GM23248 (cell line): Measurements from ENCODE around the gene CLN3. TPM values are rescaled to one million over a fixed set of nuclear protein-coding genes. Genes with fewer than 3 reads are reported as not detected.

Experiments used
- DNase-seq: peaks from one replicate; pipeline ENCODE4 v3.0.0-alpha.2; 2015
- H2AFZ ChIP-seq: fragments of 200-600 bp; sonication (generic); 2 replicates; pipeline ENCODE4 v1.6.1; 2016; ENCODE audit warnings: antibody characterized with exemption
- H3F3A ChIP-seq: fragments of 200-600 bp; sonication (generic); 2 replicates; pipeline ENCODE4 v1.6.1; 2016; ENCODE audit warnings: mild to moderate bottlenecking, antibody characterized with exemption, mixed run types; ENCODE audit not compliant: insufficient read depth
- H3K27ac ChIP-seq: fragments of 200-600 bp; sonication (generic); 2 replicates; pipeline ENCODE4 v1.5.1; 2016; ENCODE audit warnings: mild to moderate bottlenecking
- H3K27me3 ChIP-seq: fragments of 200-600 bp; sonication (generic); replicated peaks from 2 replicates; pipeline ENCODE4 v1.6.1; 2016; ENCODE audit warnings: mild to moderate bottlenecking; ENCODE audit not compliant: insufficient read depth
- H3K36me3 ChIP-seq: fragments of 200-600 bp; sonication (generic); 2 replicates; pipeline ENCODE4 v1.6.1; 2016; ENCODE audit warnings: low read depth, mild to moderate bottlenecking
- H3K4me1 ChIP-seq: fragments of 200-600 bp; sonication (generic); 2 replicates; pipeline ENCODE4 v1.6.1; 2016; ENCODE audit warnings: mild to moderate bottlenecking; ENCODE audit not compliant: insufficient read depth
- H3K4me2 ChIP-seq: fragments of 200-600 bp; sonication (generic); one replicate; pipeline ENCODE4 v1.6.1; 2016; ENCODE audit warnings: mild to moderate bottlenecking; ENCODE audit not compliant: unreplicated experiment
- H3K4me3 ChIP-seq: fragments of 200-600 bp; sonication (generic); 2 replicates; pipeline ENCODE4 v1.5.1; 2016; ENCODE audit warnings: mild to moderate bottlenecking
- H3K79me2 ChIP-seq: fragments of 200-600 bp; sonication (generic); 2 replicates; pipeline ENCODE4 v1.6.1; 2016; ENCODE audit warnings: mild to moderate bottlenecking; ENCODE audit not compliant: insufficient read depth
- H3K9ac ChIP-seq: fragments of 200-600 bp; sonication (generic); 2 replicates; pipeline ENCODE4 v1.6.1; 2016; ENCODE audit warnings: mild to moderate bottlenecking
- H3K9me2 ChIP-seq: fragments of 200-600 bp; sonication (generic); 2 replicates; pipeline ENCODE4 v1.6.1; 2016; ENCODE audit warnings: mixed run types, mild to moderate bottlenecking, moderate library complexity; ENCODE audit not compliant: insufficient read depth
- H3K9me3 ChIP-seq: fragments of 200-600 bp; sonication (generic); one replicate; pipeline ENCODE4 v1.6.1; 2017; ENCODE audit warnings: low read depth
- H4K20me1 ChIP-seq: fragments of 200-600 bp; sonication (generic); 2 replicates; pipeline ENCODE4 v1.6.0; 2016; ENCODE audit not compliant: insufficient read depth
- EZH2 ChIP-seq: fragments of 200-600 bp; sonication (generic); IDR thresholded peaks from 2 replicates; pipeline ENCODE4 v1.6.1; 2018; ENCODE audit warnings: antibody characterized with exemption, mild to moderate bottlenecking; ENCODE audit not compliant: insufficient read depth, poor library complexity, severe bottlenecking
- EZH2phosphoT487 ChIP-seq: fragments of 200-600 bp; sonication (generic); IDR thresholded peaks from 2 replicates; pipeline ENCODE4 v1.6.1; 2018; ENCODE audit warnings: antibody characterized with exemption, moderate library complexity, mild to moderate bottlenecking, low read depth; ENCODE audit not compliant: insufficient read depth
- WGBS, 2 experiments: methylation state at CpG; one replicate each; pipeline ENCODE4 v1.1.6; 2015 to 2017; ENCODE audit warnings: low lambda C conversion rate in 2 of 2, low coverage in 1 of 2; ENCODE audit errors: missing lambda C conversion rate in 2 of 2; 5-methylcytosine and 5-hydroxymethylcytosine counted together
- in situ Hi-C: fragments of 300-500 bp; cut with MboI; formaldehyde crosslinking; loops from 2 replicates; pipeline ENCODE4 v1.15.0; 2020
- polyA plus RNA-seq: library from polyadenylated mRNA; unstranded; fragments of >200 nt; fragmentation: Nextera tagmentation; extraction: Ambion mirVana; gene quantifications from 2 replicates; pipeline ENCODE4 v1.2.1, GENCODE V29; 2016
- total RNA-seq: library from RNA; depleted of rRNA; stranded (reverse); fragments of >200 nt; shearing (Covaris generic); gene quantifications from 2 replicates; pipeline ENCODE4 v1.2.3, GENCODE V29; 2014; rRNA removed

The CLN3 gene
- 10.4 and 15.8 TPM in 2 replicates for total RNA-seq
- polyA plus RNA-seq = 21.1 and 21.3 TPM in 2 replicates

GRCh38 chr16:28491970-28492474 lies at the start of gene CLN3:
TSS of gene CLN3 (minus strand) at chr16:28492074. CDS start at chr16:28491759, 315 bp downstream.
- Histone ChIP-seq H3K9ac (peak within 1 kb of the TSS; percentile 93), H3K4me2 (peak within 1 kb of the TSS; percentile 89), H3K36me3 (no peaks in the 10 kb centered on the region), H3K79me2 (no peaks in the 10 kb centered on the region), H3K27me3 (no peaks in the 10 kb centered on the region), H3K9me2 (no peaks in the 10 kb centered on the region), H2AFZ (peak within 1 kb of the TSS; percentile 98), H3K4me1 (no peaks in the 10 kb centered on the region), H3K4me3 (peak within 1 kb of the TSS; percentile 88), H3F3A (no peaks in the 10 kb centered on the region), H3K27ac (peak within 1 kb of the TSS; percentile 95), H4K20me1 (no peaks in the 10 kb centered on the region), H3K9me3 (no peaks in the 10 kb centered on the region)
- 1 to 3% methylated on average over 21 of the region's 21 CpGs for WGBS, 2 experiments
- in situ Hi-C loops = no loop called here
- no peak for TF ChIP-seq EZH2
- TF ChIP-seq EZH2phosphoT487 = no peak
- peak; percentile 97 for DNase-seq

- in situ Hi-C loops = loop anchor here (25.0 kb wide), 1 partner anchor 397 kb away; the partner anchor contains the start of genes CD19 and RABEP2
- Histone ChIP-seq H3K36me3 (peaks cover 24% of the 10 kb centered on the region; the same call in 1 of the 2 replicates), H2AFZ (no peak overlapping the region)
These were observed 48.5 kb upstream of the CLN3 start for GRCh38 chr16:28540346-28540745.

GRCh38 chr16:28538733-28539596 lies 47.1 kb upstream of the CLN3 start, which contains the start of gene NUPR1:
TSS of gene NUPR1 (minus strand) at chr16:28538974. CDS start at chr16:28538907, 67 bp downstream.
- Histone ChIP-seq H3K4me3 (peak within 1 kb of the TSS; percentile 81), H3K4me1 (peaks cover 40% of the 10 kb centered on the region), H3K79me2 (peaks cover 29% of the 10 kb centered on the region), H3K27ac (peak within 1 kb of the TSS; percentile 86), H3F3A (peaks cover 15% of the 10 kb centered on the region; the same call in 1 of the 2 replicates), H3K9ac (peak within 1 kb of the TSS; percentile 93), H3K36me3 (peaks cover 30% of the 10 kb centered on the region; the same call in 1 of the 2 replicates), H3K27me3 (no peaks in the 10 kb centered on the region), H3K4me2 (peak within 1 kb of the TSS; percentile 94), H2AFZ (peak within 1 kb of the TSS; percentile 96), H4K20me1 (no peaks in the 10 kb centered on the region; the same call in 1 of the 2 replicates), H3K9me2 (no peaks in the 10 kb centered on the region), H3K9me3 (no peaks in the 10 kb centered on the region)
- 2 to 3% methylated on average over 22 of the region's 22 CpGs for WGBS, 2 experiments
- TF ChIP-seq EZH2phosphoT487 (no peak), EZH2 (no peak)
- DNase-seq = peak; percentile 98
- in situ Hi-C loops = loop anchor here (25.0 kb wide), 1 partner anchor 398 kb away; the partner anchor contains the start of genes CD19 and RABEP2

More at GRCh38 chr16:28540346-28540745, 48.5 kb upstream of the CLN3 start:
- Histone ChIP-seq H3K9me3 (no peaks in the 10 kb centered on the region), H3K27ac (no peak overlapping the region), H3K9ac (no peak overlapping the region), H3K4me3 (no peak overlapping the region), H3K27me3 (no peaks in the 10 kb centered on the region; the same call in 1 of the 2 replicates), H3K9me2 (no peaks in the 10 kb centered on the region), H3K4me2 (no peak overlapping the region), H3K4me1 (peaks cover 35% of the 10 kb centered on the region), H3F3A (peaks cover 7% of the 10 kb centered on the region; the same call in 1 of the 2 replicates), H4K20me1 (no peaks in the 10 kb centered on the region; the same call in 1 of the 2 replicates), H3K79me2 (peaks cover 29% of the 10 kb centered on the region)
- TF ChIP-seq EZH2phosphoT487 (no peak), EZH2 (no peak)
- WGBS, 2 experiments = 82 to 85% methylated on average over 3 of the region's 3 CpGs
- no peak for DNase-seq
